Transverse colon (tissue), 4 donors: Measurements from ENCODE around the gene ANO4. TPM values are rescaled to one million over a fixed set of nuclear protein-coding genes. Genes with fewer than 3 reads are reported as not detected.

Experiments
- DNase-seq: peaks from one replicate; pipeline ENCODE4 v3.0.0-alpha.2; 2019
- H3K27ac ChIP-seq, 4 donors: fragments of 200-600 bp; sonication (generic); 2 replicates each; pipeline ENCODE4 v1.5.1; 2016 to 2018; ENCODE audit warnings: inconsistent platforms in 4 of 4
- H3K27me3 ChIP-seq: fragments of 200-600 bp; sonication (generic); 2 replicates; pipeline ENCODE4 v1.5.1; 2017; ENCODE audit warnings: inconsistent platforms
- H3K36me3 ChIP-seq, 4 donors: fragments of 200-600 bp; sonication (generic); 2 replicates each; pipeline ENCODE4 v1.5.1; 2017 to 2019; ENCODE audit warnings: inconsistent platforms in 4 of 4
- H3K4me1 ChIP-seq, 4 donors: fragments of 200-600 bp; sonication (generic); 2 replicates each; pipeline ENCODE4 v1.5.1; 2017 to 2020; ENCODE audit warnings: inconsistent platforms in 4 of 4
- H3K4me3 ChIP-seq, 4 donors: fragments of 200-600 bp; sonication (generic); 1 replicate in 1 of 4; 2 replicates in 3 of 4; pipeline versions ENCODE4 v1.5.1 to v1.6.1; 2017 to 2019; ENCODE audit warnings: inconsistent platforms in 4 of 4
- H3K9me3 ChIP-seq, 2 donors: fragments of 200-600 bp; sonication (generic); 2 replicates each; pipeline ENCODE4 v1.5.1; 2017 to 2019; ENCODE audit warnings: inconsistent platforms in 2 of 2
- CTCF ChIP-seq, 5 experiments: fragments of 200-600 bp in 3 of 5; fragments of 450-650 bp in 2 of 5; sonication (generic) in 3 of 5; IDR thresholded peaks; 1 replicate in 2 of 5; 2 replicates in 3 of 5; pipeline ENCODE4 v1.5.1; 2016 to 2017; ENCODE audit warnings: antibody characterized with exemption in 5 of 5, inconsistent platforms in 3 of 5, mild to moderate bottlenecking in 2 of 5, moderate library complexity in 1 of 5
- EP300 ChIP-seq: sonication (generic); formaldehyde crosslinking; IDR thresholded peaks from one replicate; pipeline ENCODE4 v1.6.1; 2017; ENCODE audit warnings: antibody characterized with exemption, low read depth
- POLR2A ChIP-seq: fragments of 450-650 bp; IDR thresholded peaks from one replicate; pipeline ENCODE4 v1.6.1; 2016; ENCODE audit warnings: antibody characterized with exemption, mild to moderate bottlenecking, moderate library complexity
- POLR2AphosphoS5 ChIP-seq, 3 donors: sonication (generic); formaldehyde crosslinking; IDR thresholded peaks; one replicate each; pipeline ENCODE4 v1.6.1; 2016; ENCODE audit warnings: antibody characterized with exemption in 3 of 3
- WGBS, 2 donors: methylation state at CpG; one replicate each; pipeline ENCODE4 v1.1.5; 2018; ENCODE audit warnings: low coverage in 1 of 2; 5-methylcytosine and 5-hydroxymethylcytosine counted together
- in situ Hi-C, 4 donors: fragments of 200-750 bp; cut with MboI; loops; one replicate each; pipeline versions ENCODE4 v1.15.0 to v1.15.1; 2017; ENCODE audit warnings: low sequenced_read_pairs in 3 of 4, low pct_ligation_motif_present in 1 of 4, low pct_unique_long_range_greater_than_20kb in 1 of 4
- intact Hi-C: fragments of 100-400 bp; cut with DNase I; formaldehyde crosslinking; loops from one replicate; pipeline ENCODE4 v1.15.1; 2023; ENCODE audit warnings: low total_unique reads
- total RNA-seq, 4 donors: library from RNA; depleted of rRNA; stranded (reverse); fragments of >200 nt; gene quantifications; one replicate each; pipeline ENCODE4 v1.1.0, GENCODE V29; 2016

ANO4 gene
- total RNA-seq, 4 donors from 2014 or later = 0.14 TPM; not detected in 3

DNA sequence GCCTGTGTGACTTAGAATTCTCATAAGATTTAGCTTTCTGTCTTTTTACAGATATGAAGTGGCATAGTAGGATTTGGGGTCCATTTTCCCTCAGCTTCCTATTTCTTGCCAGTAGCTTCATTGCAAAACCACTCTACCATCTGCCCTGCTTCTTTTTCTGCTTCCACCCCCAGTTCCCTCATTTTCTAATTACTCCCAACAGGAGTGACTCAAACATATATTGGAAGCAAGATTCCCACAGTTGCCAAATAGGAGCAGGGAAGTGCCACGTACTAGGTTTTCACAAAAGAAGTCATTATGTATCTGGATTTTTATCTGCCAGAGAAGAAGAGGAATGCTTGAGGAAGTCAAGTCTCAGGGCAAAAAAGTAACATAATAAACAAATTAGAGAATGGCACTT is 64.1 kb downstream of the ANO4 start:
- 69 to 75% methylated on average over 1 of the region's 1 CpG for WGBS, 2 donors
- H3K9me3 ChIP-seq = no peaks in the 10 kb centered on the region
- no peaks in the 10 kb centered on the region for H3K36me3 ChIP-seq
- no peaks in the 10 kb centered on the region for H3K27me3 ChIP-seq
- DNase-seq = no peak
- no peaks in the 10 kb centered on the region for H3K4me1 ChIP-seq
- H3K27ac ChIP-seq = no peak overlapping the region
- H3K4me3 ChIP-seq = no peak overlapping the region
- TF ChIP-seq POLR2AphosphoS5 (IDR thresholded peaks at IDR 0.05) (no peak), POLR2A (no peak), EP300 (no peak), CTCF (IDR thresholded peaks at IDR 0.05) (no peak)
- in situ Hi-C loops (no loop called here), intact Hi-C loops (no loop called here)

DNA sequence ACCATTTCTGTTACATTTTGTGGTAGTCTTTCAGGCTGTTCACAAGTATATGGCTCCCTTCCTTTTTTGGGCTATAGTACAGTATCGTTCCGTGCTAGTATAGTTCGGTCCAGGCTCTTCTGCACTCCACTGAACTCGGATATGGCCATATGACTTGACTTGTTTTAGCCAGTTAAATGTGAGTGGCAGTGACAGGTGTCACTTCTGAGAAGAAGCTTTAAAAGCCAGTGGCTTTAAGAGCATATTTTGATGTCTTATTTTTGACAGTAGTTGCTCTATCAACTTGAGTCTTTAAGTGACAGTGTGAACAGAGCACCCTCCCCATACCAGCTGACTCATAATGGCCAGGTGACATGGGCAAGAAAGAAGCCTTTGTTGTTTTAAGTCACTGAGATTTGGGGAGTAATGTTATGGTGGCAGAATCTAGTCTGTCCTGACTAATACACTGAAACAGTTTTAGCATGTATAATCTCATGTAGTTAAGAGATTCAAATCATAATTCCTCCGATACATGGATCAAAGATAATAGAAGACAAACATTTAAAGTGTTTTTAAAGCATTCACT is 64.6 kb downstream of the ANO4 start:
- Histone ChIP-seq H3K4me3 (no peak overlapping the region), H3K27me3 (no peaks in the 10 kb centered on the region), H3K27ac (no peak overlapping the region), H3K36me3 (no peaks in the 10 kb centered on the region), H3K4me1 (no peaks in the 10 kb centered on the region), H3K9me3 (no peaks in the 10 kb centered on the region)
- intact Hi-C loops = no loop called here
- in situ Hi-C loops = no loop called here
- TF ChIP-seq POLR2A = no peak
- no peak for TF ChIP-seq EP300
- no peak for TF ChIP-seq CTCF (IDR thresholded peaks at IDR 0.05)
- DNase-seq = no peak
- 88 to 95% methylated on average over 5 of the region's 5 CpGs for WGBS, 2 donors

- WGBS, 2 donors = 89 to 94% methylated on average over 8 of the region's 8 CpGs
- Histone ChIP-seq H3K27me3 (no peaks in the 10 kb centered on the region), H3K27ac (no peak overlapping the region), H3K9me3 (no peaks in the 10 kb centered on the region), H3K36me3 (no peaks in the 10 kb centered on the region), H3K4me1 (no peaks in the 10 kb centered on the region), H3K4me3 (no peak overlapping the region)
- no peak for DNase-seq
- intact Hi-C loops = no loop called here
- in situ Hi-C loops = no loop called here
- TF ChIP-seq EP300 = no peak
- no peak for TF ChIP-seq POLR2AphosphoS5 (IDR thresholded peaks at IDR 0.05)
- TF ChIP-seq POLR2A = no peak
- no peak for TF ChIP-seq CTCF (IDR thresholded peaks at IDR 0.05)
Observed at GRCh38 chr12:100860611-100861010, 66.0 kb downstream of the ANO4 start.

GRCh38 chr12:100862676-100863075 is 68.1 kb downstream of the ANO4 start:
- DNase-seq = no peak
- no peaks in the 10 kb centered on the region for H3K9me3 ChIP-seq
- WGBS, 2 donors = 55 to 63% methylated on average over 4 of the region's 4 CpGs
- no peaks in the 10 kb centered on the region for H3K36me3 ChIP-seq
- intact Hi-C loops = no loop called here
- no peak for TF ChIP-seq EP300
- no peak for TF ChIP-seq CTCF (IDR thresholded peaks at IDR 0.05)
- no peak for TF ChIP-seq POLR2AphosphoS5 (IDR thresholded peaks at IDR 0.05)
- TF ChIP-seq POLR2A = no peak
- no peaks in the 10 kb centered on the region for H3K27me3 ChIP-seq
- H3K4me3 ChIP-seq = no peak overlapping the region
- H3K4me1 ChIP-seq = no peaks in the 10 kb centered on the region
- no peak overlapping the region for H3K27ac ChIP-seq
- in situ Hi-C loops = no loop called here
